ENCODE results near the gene KIF4A. TPM values are rescaled to one million over a fixed set of nuclear protein-coding genes. Genes with fewer than 3 reads are reported as not detected.

The KIF4A gene
- total RNA-seq, 1 donor from 2014 or later, result 0.84 TPM

DNA sequence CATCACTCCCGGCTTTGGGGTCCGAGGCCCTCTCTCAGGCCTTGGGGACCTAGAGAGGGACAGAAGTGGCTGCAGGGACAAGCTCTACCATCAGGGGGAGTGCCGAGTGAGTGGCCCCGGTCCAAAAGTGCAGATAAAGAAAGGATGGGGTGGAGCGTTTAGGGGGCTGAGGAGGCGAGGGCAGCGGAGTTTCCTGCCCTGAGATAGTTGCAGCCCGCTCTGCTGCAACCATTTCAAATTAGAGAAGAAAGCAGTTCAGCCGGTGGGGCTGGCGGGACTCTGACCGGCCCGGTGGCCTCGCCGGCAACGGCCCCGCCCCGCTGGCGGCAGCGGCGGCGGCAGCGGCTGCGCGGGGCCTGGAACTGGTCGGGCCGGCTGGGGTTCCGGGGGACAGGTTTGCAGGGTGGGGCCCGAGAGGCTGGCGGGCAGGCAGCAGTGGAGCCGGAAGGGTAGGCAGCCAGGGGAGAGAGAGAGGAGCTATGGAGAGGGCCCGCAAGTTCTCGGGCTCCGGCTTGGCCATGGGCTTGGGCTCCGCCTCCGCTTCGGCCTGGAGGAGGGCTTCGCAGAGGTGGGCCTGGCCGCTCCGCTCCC lies 162.3 kb downstream of the KIF4A start:
- intact Hi-C loops (cut with DNase I), result loop anchor here (2.0 to 10.0 kb wide), 2 partner anchors 103 to 213 kb away; no protein-coding TSS in a partner anchor
- ATAC-seq (peak; percentile 53), DNase-seq (ENCODE audit: missing footprints) (no peak)

DNA sequence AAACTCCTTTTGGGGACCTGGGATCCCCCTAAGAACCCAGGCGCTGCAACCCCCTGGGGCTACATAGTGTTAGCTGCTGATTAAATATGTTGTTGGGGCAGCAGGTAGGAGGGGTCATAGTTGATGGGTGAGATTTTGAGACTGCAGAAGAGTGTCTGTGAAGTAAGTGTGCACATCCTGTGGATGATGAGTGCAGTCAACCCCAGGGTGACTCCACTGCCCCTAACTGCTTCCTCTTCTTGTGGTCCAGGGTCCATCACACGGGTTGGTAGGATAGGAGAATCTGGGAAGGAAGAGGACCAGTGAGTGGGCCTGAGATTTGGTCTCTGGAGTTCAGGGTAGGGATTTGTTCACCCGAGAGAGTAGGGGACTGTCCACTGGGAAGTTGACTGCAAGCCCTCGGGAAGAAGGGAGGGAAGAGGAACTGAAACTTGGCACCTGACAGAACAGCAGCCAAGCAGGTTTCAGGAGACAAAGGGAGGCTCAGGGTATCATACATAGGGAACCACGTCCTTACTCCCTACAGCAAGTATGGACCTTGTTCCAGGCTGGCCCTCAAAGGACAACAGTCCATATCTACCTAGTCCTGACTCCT lies 163.2 kb downstream of the KIF4A start:
- DNase-seq (ENCODE audit: missing footprints) (no peak), ATAC-seq (no peak)
- intact Hi-C loops (cut with DNase I), result loop anchor here (2.0 to 10.0 kb wide), 2 partner anchors 102 to 212 kb away; no protein-coding TSS in a partner anchor

DNA sequence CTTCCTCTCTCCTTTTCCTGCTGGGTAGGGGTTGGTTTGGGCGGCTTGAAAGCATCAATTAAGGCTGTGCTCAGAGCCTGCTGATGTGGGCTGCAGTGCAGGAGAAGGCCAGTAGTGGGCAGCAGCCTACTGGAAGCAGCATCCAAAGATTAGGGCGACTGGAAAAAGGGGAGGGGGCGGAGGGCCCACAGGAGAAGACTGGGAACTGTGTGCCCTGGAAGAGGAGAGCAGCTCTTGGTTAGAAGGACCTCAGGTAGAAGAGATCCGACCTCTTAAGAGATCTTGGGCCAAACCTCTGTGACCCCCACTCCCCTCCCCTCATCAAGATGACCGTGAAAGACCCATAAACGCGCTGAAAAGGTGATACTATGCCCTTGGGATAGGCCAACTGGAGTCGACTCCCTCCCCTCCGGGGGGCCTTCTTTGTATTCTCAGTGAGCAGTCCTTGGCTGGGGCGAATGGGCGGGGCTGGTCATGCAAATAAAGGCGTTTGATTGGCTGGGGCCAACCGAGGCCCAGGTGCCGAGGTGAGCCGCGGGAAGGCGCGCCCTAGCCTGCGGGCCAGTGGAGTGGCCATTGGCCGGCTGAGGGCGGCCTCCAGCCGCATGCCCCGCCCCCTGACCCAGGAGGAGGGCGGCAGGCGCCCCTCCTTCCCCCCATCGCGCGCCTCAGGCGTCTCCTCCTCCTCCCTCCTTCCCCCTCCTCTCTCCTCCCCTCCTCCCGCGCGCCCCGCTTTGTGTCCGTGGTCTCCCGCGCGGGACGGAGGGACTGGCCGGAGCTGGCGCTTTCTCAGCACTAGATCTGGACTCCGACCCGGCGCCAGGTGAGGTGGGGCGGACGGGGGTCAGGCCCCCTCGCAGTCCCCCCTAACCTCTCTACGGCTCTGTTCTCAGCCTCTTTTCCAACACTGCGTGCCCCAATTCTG lies 164.8 kb downstream of the KIF4A start:
- DNase-seq (ENCODE audit: missing footprints), result peak; percentile 72
- ATAC-seq, result peak; percentile 92
- intact Hi-C loops (cut with DNase I), result loop anchor here (1.0 to 10.0 kb wide), 2 partner anchors 26 to 210 kb away; no protein-coding TSS in a partner anchor

DNA sequence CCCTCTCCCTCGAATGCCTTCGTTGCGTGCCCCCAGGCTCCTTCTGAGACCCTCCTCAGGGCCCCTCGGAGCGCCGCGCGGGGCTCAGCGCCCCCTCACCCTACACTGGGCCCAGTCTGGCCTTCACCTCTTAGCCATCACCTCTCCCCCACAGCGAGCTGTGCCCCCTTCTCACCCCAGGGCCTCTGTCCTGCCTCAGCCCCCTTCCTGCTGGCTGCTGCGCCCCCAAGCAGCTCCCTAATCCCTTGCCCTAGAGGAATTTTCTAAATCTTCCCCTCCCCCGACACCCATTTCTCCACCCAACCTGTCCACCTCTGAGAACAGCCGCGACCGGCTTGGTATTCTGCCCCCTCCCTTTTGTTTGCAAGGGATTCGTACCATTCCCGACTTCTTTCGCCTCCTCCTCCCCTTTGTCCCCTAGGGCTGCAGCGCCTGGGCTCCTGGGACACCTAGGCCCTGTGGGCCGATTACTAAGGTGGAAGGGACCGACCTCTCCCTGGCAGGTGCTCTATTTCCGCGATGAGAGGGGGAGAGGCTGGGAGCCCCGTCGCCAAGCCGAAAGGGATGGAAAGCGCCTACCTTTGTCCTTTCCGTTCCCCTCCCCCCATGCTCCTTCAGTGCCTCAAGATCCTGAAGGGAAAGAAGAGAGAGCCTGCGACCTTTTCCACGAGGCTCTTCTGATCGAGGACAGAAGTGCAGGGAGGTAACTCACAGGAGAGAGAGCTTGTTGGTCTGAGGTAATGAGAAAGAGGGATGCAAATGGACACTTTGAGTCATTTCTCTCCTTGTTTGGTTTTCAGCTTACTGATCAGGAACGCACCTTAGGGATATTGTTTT lies 165.7 kb downstream of the KIF4A start:
- DNase-seq (ENCODE audit: missing footprints) (no peak), ATAC-seq (no peak)
- intact Hi-C loops (cut with DNase I), result loop anchor here (1.0 to 10.0 kb wide), 2 partner anchors 25 to 209 kb away; no protein-coding TSS in a partner anchor

DNA sequence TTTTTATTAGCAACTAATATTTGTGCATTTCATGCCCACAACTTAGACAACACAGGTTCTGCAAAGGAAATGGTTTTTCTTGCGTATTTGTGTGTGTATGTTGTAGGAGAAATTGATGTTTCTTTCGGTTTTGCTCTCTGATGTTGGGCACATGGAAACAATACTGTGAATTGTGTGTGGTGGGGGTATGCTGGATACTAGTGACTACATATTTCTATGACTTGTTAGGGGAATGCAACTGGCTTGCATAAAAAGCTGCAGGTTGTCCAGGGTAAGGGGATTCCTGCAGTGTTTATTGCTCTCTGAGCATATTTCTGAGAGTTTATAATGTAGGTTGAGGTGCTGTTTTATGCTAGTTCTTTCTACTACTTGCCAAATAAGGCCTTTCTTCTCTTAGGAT lies 166.4 kb downstream of the KIF4A start:
- ATAC-seq (no peak), DNase-seq (ENCODE audit: missing footprints) (no peak)
- intact Hi-C loops (cut with DNase I), result loop anchor here (10.0 kb wide), 1 partner anchor 209 kb away; no protein-coding TSS in a partner anchor

DNA sequence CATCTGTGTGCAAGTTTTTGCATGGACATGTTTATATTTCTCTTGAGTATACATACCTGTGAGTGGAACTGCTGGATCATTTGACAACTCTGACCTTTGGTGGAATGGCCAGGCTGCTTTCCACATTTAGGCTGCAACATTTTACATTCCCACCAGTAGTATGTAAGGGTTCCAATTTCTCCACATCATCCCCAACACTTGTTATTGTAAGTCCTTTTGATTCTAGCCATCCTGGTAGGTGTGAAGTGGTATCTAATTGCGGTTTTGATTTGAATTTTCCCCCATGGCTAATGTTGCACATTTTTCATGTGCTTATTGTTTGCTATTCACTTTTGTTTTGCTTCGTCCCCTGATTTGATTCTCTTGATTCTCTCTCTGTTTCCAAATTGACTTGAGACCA lies 171.1 kb downstream of the KIF4A start:
- intact Hi-C loops (cut with DNase I), result no loop called here
- ATAC-seq (no peak), DNase-seq (ENCODE audit: missing footprints) (no peak)

DNA sequence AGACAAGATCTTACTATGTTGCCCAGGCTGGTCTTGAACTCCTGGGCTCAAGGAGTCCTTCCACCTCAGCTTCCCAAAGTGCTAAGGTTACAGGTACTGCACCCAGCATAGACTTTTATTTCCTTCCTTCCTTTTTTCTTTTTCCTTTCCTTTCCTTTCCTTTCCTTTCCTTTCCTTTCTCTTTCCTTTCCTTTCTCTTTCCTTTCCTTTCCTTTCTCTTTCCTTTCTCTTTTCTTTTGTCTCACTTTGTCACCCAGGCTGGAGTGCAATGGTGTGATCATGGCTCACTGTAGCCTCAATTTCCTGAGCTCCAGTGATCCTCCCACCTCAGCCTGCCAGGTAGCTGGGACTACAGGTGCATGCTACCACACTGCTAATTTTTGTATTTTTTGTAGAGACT lies 174.1 kb downstream of the KIF4A start:
- DNase-seq (ENCODE audit: missing footprints) (no peak), ATAC-seq (no peak)
- intact Hi-C loops (cut with DNase I), result no loop called here

DNA sequence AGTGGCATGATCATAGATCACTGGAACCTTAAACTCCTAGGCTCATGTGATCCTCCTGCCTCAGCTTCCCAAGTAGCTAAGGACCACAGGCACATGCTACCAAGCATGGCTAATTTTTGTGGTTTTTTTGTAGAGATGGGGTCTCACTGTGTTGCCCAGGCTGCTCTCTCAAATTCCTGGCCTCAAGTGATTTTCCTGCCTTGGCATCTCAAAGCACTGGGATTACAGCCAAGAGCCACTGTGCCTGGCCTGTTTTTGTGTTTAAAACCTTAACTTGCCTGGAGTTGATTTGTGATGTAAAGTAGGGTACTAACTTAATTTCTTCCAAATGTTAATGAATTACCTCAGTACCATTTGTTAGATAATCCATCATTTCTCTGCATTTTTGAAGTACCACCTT lies 177.1 kb downstream of the KIF4A start:
- intact Hi-C loops (cut with DNase I), result no loop called here
- DNase-seq (ENCODE audit: missing footprints) (no peak), ATAC-seq (no peak)

DNA sequence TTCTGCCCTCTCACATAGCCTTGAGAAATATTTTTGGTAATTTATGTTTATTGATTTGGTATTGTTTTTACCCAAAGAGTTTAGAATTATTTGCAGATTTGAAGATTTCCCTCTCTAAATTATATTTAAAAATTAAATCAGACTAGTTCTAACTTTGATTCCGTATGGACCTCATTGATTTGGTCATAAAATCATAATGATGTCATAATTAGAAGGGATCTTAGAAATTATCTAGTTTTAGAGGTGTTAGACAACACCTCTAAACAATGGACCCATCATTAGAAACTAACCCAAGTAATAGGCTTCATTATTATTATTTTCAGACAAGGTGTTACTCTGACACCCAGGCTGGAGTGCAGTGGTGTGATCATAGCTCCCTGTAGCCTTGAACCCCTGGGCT lies 178.8 kb downstream of the KIF4A start:
- no peak for DNase-seq (ENCODE audit: missing footprints)
- ATAC-seq, result no peak
- intact Hi-C loops (cut with DNase I), result no loop called here

Other genes starting within 250 kb of the KIF4A start
- gene AWAT2, start 240.2 kb upstream of the KIF4A start, total RNA-seq, result not detected
- gene OTUD6A, start 227.6 kb upstream of the KIF4A start, total RNA-seq, result not detected
- 47.8 TPM for gene IGBP1, start 156.7 kb upstream of the KIF4A start, total RNA-seq
- gene DGAT2L6, start 112.6 kb upstream of the KIF4A start, total RNA-seq, result not detected
- not detected for gene AWAT1, start 55.4 kb upstream of the KIF4A start, total RNA-seq
- gene P2RY4, start 29.9 kb upstream of the KIF4A start, total RNA-seq, result not detected
- not detected for gene ARR3, start 21.8 kb upstream of the KIF4A start, total RNA-seq
- gene RAB41, start 7.9 kb upstream of the KIF4A start, total RNA-seq, result not detected
- 33.9 TPM for gene PDZD11, start 177 bp upstream of the KIF4A start, total RNA-seq
- not detected for gene GDPD2, start 133.2 kb downstream of the KIF4A start, total RNA-seq
- gene DLG3, start 154.7 kb downstream of the KIF4A start, total RNA-seq, result 9.5 TPM

Measured in Right ventricle myocardium inferior (tissue), 1 donor.